ENCODE measurements around the gene CASP2. TPM values are rescaled to one million over a fixed set of nuclear protein-coding genes. Genes with fewer than 3 reads are reported as not detected.
A peak's percentile ranks its signal among the peaks of the same experiment; 100 is the strongest.

Gene CASP2
- total and polyA plus RNA-seq, 7 donors, result 1.4 to 7.6 (median 4.3) TPM

- WGBS, 3 donors, result 32 to 39% (median 33%) methylated on average over 35 of the region's 35 CpGs
- Histone ChIP-seq H3K4me3 (no peak overlapping the region), H3K4me1 (no peaks in the 10 kb centered on the region), H3K27ac (no peak overlapping the region), H3K36me3 (ENCODE audit: insufficient read depth in 1 of 2, low read depth in 1 of 2) (peaks cover 0 to 62% of the 10 kb centered on the region in 2 donors), H3K27me3 (ENCODE audit: insufficient read depth in 3 of 3, low read length in 2 of 3) (no peaks in the 10 kb centered on the region), H3K9me3 (no peaks in the 10 kb centered on the region)
- TF ChIP-seq, protein P1, sequence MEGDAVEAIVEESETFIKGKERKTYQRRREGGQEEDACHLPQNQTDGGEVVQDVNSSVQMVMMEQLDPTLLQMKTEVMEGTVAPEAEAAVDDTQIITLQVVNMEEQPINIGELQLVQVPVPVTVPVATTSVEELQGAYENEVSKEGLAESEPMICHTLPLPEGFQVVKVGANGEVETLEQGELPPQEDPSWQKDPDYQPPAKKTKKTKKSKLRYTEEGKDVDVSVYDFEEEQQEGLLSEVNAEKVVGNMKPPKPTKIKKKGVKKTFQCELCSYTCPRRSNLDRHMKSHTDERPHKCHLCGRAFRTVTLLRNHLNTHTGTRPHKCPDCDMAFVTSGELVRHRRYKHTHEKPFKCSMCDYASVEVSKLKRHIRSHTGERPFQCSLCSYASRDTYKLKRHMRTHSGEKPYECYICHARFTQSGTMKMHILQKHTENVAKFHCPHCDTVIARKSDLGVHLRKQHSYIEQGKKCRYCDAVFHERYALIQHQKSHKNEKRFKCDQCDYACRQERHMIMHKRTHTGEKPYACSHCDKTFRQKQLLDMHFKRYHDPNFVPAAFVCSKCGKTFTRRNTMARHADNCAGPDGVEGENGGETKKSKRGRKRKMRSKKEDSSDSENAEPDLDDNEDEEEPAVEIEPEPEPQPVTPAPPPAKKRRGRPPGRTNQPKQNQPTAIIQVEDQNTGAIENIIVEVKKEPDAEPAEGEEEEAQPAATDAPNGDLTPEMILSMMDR (IDR thresholded peaks at IDR 0.05), result no peak
- ATAC-seq, result peak; percentile 31 to 65 (median 46)
- peak; percentile 30 to 62 for DNase-seq
- intact Hi-C loops (cut with DNase I), result no loop called here
Observed at GRCh38 chr7:143345428-143345900, 57.3 kb downstream of the CASP2 start.

DNA sequence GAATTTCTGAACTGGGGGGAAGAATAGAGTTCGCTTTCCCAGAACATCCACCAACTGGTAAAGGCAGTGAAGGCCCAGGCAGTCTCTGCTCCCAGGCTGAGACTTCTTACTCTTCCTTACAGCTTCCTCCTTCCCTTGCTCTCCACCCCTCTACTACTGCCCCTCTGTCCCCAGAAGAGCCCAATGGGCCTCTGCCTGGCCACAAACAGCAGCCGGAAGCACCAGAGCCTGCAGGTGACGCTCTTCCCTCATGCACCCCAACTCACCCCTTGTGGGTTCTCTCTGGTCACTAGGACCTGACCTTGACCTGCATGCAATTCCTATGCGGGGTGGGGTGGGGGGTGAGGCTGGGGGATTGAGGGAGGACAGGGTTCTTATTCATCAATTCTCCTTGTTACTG is 57.9 kb downstream of the CASP2 start:
- Histone ChIP-seq H3K27ac (no peak overlapping the region), H3K9me3 (no peaks in the 10 kb centered on the region), H3K4me1 (no peaks in the 10 kb centered on the region), H3K27me3 (ENCODE audit: insufficient read depth in 3 of 3, low read length in 2 of 3) (no peaks in the 10 kb centered on the region), H3K36me3 (ENCODE audit: insufficient read depth in 1 of 2, low read depth in 1 of 2) (peaks cover 0 to 58% of the 10 kb centered on the region in 2 donors), H3K4me3 (no peak overlapping the region)
- ATAC-seq (no peak), DNase-seq (no peak)
- WGBS, 3 donors, result 88 to 92% (median 92%) methylated on average over 4 of the region's 4 CpGs
- TF ChIP-seq, protein P1 (IDR thresholded peaks at IDR 0.05), result no peak
- intact Hi-C loops (cut with DNase I), result no loop called here

GRCh38 chr7:143347950-143348349 is 59.8 kb downstream of the CASP2 start:
- Histone ChIP-seq H3K4me3 (no peak overlapping the region), H3K36me3 (ENCODE audit: insufficient read depth in 1 of 2, low read depth in 1 of 2) (peaks cover 0 to 43% of the 10 kb centered on the region in 2 donors), H3K9me3 (no peaks in the 10 kb centered on the region), H3K27ac (no peak overlapping the region), H3K27me3 (ENCODE audit: insufficient read depth in 3 of 3, low read length in 2 of 3) (no peaks in the 10 kb centered on the region), H3K4me1 (no peaks in the 10 kb centered on the region)
- TF ChIP-seq, protein P1 (IDR thresholded peaks at IDR 0.05), result no peak
- intact Hi-C loops (cut with DNase I), result no loop called here
- no peak for ATAC-seq
- 61 to 74% (median 65%) methylated on average over 5 of the region's 5 CpGs for WGBS, 3 donors
- no peak for DNase-seq

DNA sequence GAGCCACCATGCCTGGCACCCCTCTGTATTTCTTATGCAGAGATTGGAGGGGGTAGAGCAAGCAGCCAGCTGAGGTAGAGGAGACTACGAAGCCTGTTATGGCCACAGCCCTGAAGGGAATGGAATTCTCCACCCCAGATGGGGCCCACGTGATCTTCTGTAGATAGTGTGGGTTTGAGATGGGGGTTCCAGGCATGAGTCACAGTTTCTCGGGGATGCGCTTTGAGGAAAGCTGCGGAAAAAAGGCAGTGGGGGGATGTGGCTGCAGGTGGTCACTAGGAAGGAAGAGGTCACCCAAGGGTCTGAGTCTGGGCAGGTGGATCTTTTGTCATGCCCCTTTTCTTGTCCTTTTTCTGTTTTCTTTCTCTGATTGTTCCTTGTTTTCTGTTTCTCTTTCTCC is 62.9 kb downstream of the CASP2 start:
- peaks cover 0 to 24% of the 10 kb centered on the region in 2 donors for H3K36me3 ChIP-seq (ENCODE audit: insufficient read depth in 1 of 2, low read depth in 1 of 2)
- 68 to 76% (median 70%) methylated on average over 5 of the region's 5 CpGs for WGBS, 3 donors
- DNase-seq, result no peak
- H3K27me3 ChIP-seq (ENCODE audit: insufficient read depth in 3 of 3, low read length in 2 of 3), result no peaks in the 10 kb centered on the region
- no peak overlapping the region for H3K4me3 ChIP-seq
- no peak for ATAC-seq
- intact Hi-C loops (cut with DNase I), result no loop called here
- TF ChIP-seq, protein P1 (IDR thresholded peaks at IDR 0.05), result no peak
- H3K9me3 ChIP-seq, result no peaks in the 10 kb centered on the region
- H3K4me1 ChIP-seq, result no peaks in the 10 kb centered on the region
- no peak overlapping the region for H3K27ac ChIP-seq

DNA sequence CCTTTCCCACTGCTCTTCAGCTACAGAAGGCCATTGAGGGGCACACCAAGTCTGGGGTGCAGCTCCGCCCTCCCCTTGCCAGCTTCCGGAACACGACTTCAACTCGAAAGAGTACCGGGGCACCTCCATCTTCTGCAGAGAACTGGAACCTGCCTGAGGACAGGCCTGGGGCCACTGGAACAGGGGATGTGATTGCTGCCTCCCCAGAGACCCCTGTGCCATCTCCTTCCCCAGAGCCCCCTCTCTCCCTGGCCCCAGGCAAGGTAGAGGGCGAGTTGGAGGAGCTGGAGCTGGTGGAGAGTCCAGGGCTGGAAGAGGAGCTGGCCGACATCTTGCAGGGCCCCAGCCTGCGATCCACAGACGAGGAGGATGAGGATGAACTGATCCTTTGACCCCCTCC is 63.4 kb downstream of the CASP2 start:
- intact Hi-C loops (cut with DNase I), result no loop called here
- Histone ChIP-seq H3K4me3 (no peak overlapping the region), H3K36me3 (ENCODE audit: insufficient read depth in 1 of 2, low read depth in 1 of 2) (peaks cover 0 to 22% of the 10 kb centered on the region in 2 donors), H3K27me3 (ENCODE audit: insufficient read depth in 3 of 3, low read length in 2 of 3) (no peaks in the 10 kb centered on the region), H3K4me1 (no peaks in the 10 kb centered on the region), H3K27ac (no peak overlapping the region), H3K9me3 (no peaks in the 10 kb centered on the region)
- TF ChIP-seq, protein P1 (IDR thresholded peaks at IDR 0.05), result no peak
- no peak for DNase-seq
- no peak for ATAC-seq
- WGBS, 3 donors, result 83 to 90% (median 89%) methylated on average over 9 of the region's 9 CpGs

All from psoas muscle (tissue), 8 donors.